ENCODE data around the gene UCMA. TPM values are rescaled to one million over a fixed set of nuclear protein-coding genes. Genes with fewer than 3 reads are reported as not detected.

The UCMA gene
- total RNA-seq, 1 donor from 2014 or later, result not detected

GRCh38 chr10:13223241-13223640, 10.9 kb downstream of the UCMA start:
- Mint-ChIP-seq H3K4me1 (ENCODE audit: low read depth) (peaks cover 16% of the 10 kb centered on the region), H3K4me3 (ENCODE audit: unreplicated experiment) (no peak overlapping the region), H3K27ac (ENCODE audit: unreplicated experiment) (no peak overlapping the region), H3K36me3 (ENCODE audit: low read depth) (no peaks in the 10 kb centered on the region), H3K27me3 (ENCODE audit: low read depth) (no peaks in the 10 kb centered on the region), H3K9me3 (ENCODE audit: low read depth) (peaks cover 3% of the 10 kb centered on the region)
- DNase-seq (ENCODE audit: low spot score), result no peak
- TF ChIP-seq CTCF (IDR thresholded peaks at IDR 0.05), result no peak

GRCh38 chr10:13222566-13222965, 11.6 kb downstream of the UCMA start:
- no peak for DNase-seq (ENCODE audit: low spot score)
- no peaks in the 10 kb centered on the region for H3K27me3 Mint-ChIP-seq (ENCODE audit: low read depth)

DNA sequence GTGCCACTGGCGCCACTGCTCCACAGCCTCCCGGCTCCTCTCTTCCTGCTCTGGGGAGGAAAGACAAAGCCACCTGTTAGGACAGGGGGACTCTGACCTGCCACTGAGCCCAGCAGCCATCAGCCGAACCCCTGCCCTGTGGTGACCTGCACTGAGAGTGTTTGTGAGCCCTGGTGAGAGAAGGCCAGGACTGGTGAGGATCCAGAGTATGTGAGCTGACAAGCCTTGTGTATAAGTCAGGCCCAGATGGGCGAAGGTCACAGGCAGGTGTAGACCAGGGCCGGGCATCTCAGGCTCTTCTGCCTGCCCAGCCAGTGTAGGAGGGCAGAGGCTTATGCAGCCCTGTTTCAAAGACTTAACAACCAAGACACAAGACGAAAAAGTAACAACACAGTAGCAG, 12.0 kb downstream of the UCMA start:
- no peak for TF ChIP-seq CTCF (IDR thresholded peaks at IDR 0.05)
- Mint-ChIP-seq H3K4me1 (ENCODE audit: low read depth) (peaks cover 15% of the 10 kb centered on the region), H3K4me3 (ENCODE audit: unreplicated experiment) (no peak overlapping the region), H3K9me3 (ENCODE audit: low read depth) (peaks cover 3% of the 10 kb centered on the region), H3K27ac (ENCODE audit: unreplicated experiment) (no peak overlapping the region), H3K36me3 (ENCODE audit: low read depth) (no peaks in the 10 kb centered on the region), H3K27me3 (ENCODE audit: low read depth) (no peaks in the 10 kb centered on the region)
- no peak for DNase-seq (ENCODE audit: low spot score)

More at GRCh38 chr10:13222566-13222965, 11.6 kb downstream of the UCMA start:
- H3K4me1 Mint-ChIP-seq (ENCODE audit: low read depth), result peaks cover 16% of the 10 kb centered on the region
- no peak overlapping the region for H3K4me3 Mint-ChIP-seq (ENCODE audit: unreplicated experiment)
- H3K27ac Mint-ChIP-seq (ENCODE audit: unreplicated experiment), result no peak overlapping the region
- peaks cover 3% of the 10 kb centered on the region for H3K9me3 Mint-ChIP-seq (ENCODE audit: low read depth)
- TF ChIP-seq CTCF (IDR thresholded peaks at IDR 0.05), result no peak
- H3K36me3 Mint-ChIP-seq (ENCODE audit: low read depth), result no peaks in the 10 kb centered on the region

DNA sequence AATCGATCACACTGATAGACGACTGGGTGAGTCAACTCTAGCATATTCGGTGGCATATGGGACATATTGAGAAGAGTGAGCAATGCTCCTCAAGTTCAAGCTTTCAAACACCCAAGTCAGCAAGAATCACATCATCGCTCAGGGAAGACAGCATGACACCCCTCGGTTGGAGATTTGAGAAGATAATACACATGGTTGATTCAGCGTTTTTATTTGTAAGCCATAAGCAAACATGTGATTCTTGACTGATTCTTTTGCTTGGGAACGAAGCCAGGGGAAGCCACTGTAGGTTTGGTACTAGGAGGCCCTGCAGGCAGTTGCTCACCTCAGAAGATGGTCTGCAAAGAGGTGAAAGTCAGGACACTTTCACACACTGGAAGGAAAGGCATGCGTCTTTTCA, 12.6 kb downstream of the UCMA start:
- H3K27ac Mint-ChIP-seq (ENCODE audit: unreplicated experiment), result no peak overlapping the region
- no peaks in the 10 kb centered on the region for H3K27me3 Mint-ChIP-seq (ENCODE audit: low read depth)
- H3K4me3 Mint-ChIP-seq (ENCODE audit: unreplicated experiment), result no peak overlapping the region
- H3K36me3 Mint-ChIP-seq (ENCODE audit: low read depth), result no peaks in the 10 kb centered on the region
- H3K4me1 Mint-ChIP-seq (ENCODE audit: low read depth), result peaks cover 9% of the 10 kb centered on the region
- no peak for TF ChIP-seq CTCF (IDR thresholded peaks at IDR 0.05)
- peaks cover 3% of the 10 kb centered on the region for H3K9me3 Mint-ChIP-seq (ENCODE audit: low read depth)
- DNase-seq (ENCODE audit: low spot score), result no peak

DNA sequence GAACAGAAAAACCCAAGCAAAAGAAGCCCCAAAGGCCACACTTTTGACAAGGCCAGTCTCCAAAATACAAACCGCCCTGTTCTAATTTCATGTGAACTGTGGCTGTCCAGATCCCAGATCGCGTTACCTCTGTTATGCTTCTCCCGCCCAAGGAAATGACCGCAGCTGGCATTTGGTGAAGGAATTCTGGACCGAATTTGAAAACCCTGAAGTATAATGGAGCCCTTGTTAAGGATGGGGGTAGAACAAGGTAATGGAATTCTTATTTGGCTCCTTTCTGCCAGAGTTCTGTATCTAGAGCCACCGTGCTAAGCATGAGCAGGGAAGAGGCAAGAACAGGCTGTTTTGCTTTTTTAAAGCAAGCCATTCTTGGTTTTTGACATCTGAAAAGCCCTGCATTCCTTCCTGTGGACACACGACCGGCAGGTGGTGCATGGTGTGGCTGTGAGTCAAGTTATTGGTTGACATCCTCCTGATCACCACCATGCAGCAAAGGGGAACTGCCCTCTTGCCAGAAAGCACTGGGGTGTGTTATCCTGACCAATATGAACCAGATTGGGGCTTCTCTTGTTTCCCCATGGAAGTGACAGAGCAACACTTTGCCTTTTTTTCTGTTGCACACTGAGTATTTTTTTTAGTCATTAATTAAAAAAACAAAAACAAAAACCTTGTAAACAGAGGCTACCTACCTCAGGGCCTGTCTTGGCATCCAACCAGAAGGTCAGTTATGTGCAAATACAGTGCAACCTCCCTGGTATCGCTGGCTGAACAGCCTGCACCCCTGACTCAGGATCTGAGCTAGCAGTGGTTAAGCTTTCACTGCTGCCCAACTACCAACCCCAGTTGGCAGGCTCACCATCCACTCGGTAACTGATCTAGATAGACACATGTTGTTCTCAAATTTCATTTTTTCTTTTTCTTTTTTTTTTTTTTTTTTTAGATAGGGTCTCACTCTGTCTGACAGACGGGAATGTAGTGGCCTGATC, 14.2 kb downstream of the UCMA start:
- H3K27me3 Mint-ChIP-seq (ENCODE audit: low read depth), result no peaks in the 10 kb centered on the region
- peak; percentile 38 for TF ChIP-seq CTCF (IDR thresholded peaks at IDR 0.05)
- DNase-seq (ENCODE audit: low spot score), result no peak
- H3K27ac Mint-ChIP-seq (ENCODE audit: unreplicated experiment), result no peak overlapping the region
- H3K4me3 Mint-ChIP-seq (ENCODE audit: unreplicated experiment), result no peak overlapping the region
- peaks cover 3% of the 10 kb centered on the region for H3K9me3 Mint-ChIP-seq (ENCODE audit: low read depth)
- peaks cover 8% of the 10 kb centered on the region for H3K4me1 Mint-ChIP-seq (ENCODE audit: low read depth)
- no peaks in the 10 kb centered on the region for H3K36me3 Mint-ChIP-seq (ENCODE audit: low read depth)
